HG03342 (cell line): Measurements from ENCODE around the gene FA2H.

Experiments
- ATAC-seq: cut with Tn5 transposase; IDR thresholded peaks from one replicate; pipeline ENCODE4 v1.9.1; 2021; ENCODE audit warnings: mild to moderate bottlenecking, moderate library complexity; ENCODE audit not compliant: unreplicated experiment

Gene FA2H

DNA sequence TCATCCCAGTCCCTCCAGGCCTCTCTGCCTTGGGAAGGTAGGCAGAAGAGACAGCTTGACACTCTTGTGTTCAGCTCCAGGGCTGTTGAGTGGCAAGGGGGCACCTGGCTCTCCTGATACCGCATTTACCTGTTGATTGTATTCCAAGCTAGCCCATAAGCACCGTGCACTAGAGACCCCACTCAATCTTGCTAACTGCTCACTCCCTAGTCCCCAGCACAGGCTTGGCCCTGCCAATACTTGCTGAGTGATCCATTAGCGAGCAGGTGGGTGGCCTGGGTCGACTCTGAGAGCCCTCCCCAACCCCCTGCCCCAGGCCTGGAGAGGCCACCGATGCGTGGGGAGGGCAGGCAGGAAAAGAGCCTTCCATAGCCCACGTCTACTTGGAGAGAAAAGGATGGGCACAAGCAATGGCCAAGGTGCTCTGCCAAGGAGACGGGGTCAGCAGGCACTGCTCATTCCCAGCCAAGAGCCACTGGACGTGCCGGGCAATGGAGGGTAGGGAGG is 29.5 kb downstream of the FA2H start:
- ATAC-seq = no peak

- ATAC-seq = no peak
Observed at GRCh38 chr16:74744566-74744965, 30.1 kb downstream of the FA2H start.

DNA sequence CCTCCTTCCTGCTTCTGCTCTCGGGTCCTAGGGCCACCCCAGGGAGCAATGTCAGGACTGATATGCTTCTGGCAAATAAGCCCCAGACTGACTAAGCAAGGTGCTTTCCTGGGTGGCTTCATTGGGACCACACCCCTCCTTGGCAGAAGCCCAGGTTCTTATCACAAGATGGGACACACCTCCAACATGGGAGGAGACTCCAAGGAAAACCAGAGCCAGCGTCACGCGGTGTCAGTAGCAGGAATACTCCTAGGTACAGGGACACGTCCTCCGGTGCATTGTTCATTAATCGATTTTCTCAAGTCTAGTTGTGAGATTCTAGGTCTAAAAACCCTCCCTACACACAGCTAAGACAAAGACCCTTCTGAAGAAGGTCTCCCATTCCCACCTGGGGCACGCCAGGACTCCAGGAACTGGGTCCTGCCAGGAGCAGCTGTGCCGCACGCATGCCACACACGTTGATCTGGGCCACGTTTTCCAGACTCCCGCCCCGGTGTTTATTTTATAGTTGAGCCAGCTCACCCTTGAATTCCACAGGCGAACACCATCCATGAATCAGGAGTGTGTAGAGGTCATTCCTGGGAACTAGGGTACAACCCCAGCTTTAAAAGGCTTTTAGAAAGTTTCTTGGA is 30.8 kb downstream of the FA2H start:
- ATAC-seq = no peak

GRCh38 chr16:74743045-74743667 is 31.5 kb downstream of the FA2H start:
- no peak for ATAC-seq

DNA sequence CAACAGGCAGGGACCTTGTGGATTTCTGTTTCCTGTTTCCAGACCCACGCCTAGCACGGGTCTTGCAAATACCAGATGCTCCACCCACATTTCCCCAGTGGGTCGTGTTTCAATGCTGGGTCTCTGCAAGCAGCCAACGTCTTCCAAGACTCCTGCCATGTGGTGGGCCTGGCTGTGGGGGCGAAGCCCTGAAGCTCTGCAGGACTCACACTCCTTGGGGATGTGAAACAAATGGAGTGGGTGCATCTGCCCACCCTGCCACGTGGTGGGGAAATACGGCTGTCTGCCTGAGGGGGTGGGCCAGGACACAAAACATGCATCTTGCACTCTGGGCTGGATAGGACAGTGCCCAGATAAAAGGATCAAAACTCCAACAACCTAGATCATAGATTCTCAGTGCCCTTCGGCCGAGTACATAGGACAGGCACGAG is 32.6 kb downstream of the FA2H start:
- no peak for ATAC-seq

GRCh38 chr16:74740795-74741304 is 33.8 kb downstream of the FA2H start:
- no peak for ATAC-seq

- ATAC-seq = no peak
Observed at GRCh38 chr16:74739275-74739674, 35.3 kb downstream of the FA2H start.

GRCh38 chr16:74738816-74739215 is 35.8 kb downstream of the FA2H start:
- ATAC-seq = no peak

- no peak for ATAC-seq
Observed at GRCh38 chr16:74738113-74738541, 36.5 kb downstream of the FA2H start.

DNA sequence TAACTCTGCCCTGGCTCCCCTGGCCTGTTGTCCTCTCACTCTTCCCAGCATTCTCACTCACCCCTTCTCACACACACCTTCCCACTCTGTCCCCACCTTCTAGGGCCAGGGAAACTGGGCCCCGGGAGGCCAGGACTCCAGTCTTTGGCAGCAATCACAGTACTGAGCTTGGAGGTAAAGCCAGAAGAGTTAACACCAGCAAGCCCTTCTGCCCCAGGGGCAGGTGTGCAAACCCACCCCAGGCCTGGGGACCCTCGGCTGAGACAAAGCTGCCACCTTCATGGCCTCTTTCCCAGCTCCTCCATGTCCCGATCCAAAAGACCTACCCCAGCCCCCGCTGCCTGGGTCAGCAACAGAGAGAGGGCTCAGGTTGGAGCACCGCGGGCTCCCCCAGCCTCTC is 37.1 kb downstream of the FA2H start:
- ATAC-seq = no peak

DNA sequence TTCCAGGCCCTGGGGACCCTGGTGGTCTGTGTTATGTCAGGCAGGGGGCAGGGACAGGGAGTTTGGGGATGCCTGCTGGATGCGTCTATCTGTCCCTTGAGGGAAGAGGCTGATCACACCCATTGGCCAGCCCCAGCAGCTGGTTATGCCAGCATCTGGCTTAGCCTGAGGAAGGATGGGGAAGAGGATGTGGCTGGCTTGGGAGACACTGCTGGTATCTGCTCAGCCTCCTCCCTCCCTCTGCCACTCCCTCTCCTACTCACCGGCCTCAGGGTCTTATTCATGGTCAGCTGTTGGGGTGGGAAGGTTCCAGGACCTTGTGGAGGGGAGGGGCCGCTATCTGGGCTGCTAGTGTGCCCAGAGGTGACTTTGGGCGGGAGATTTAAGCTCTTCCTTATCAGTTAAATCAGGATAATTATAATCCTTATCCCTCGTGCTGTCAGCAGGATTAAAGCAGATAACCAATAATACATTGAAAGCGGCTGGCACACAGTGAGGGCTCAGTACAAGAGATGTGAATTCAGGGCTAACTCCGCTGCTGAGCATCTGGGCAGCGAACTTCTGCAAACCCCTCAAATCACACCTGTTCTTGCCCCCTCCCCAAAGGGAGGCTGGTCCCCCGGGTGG is 38.0 kb downstream of the FA2H start:
- no peak for ATAC-seq

DNA sequence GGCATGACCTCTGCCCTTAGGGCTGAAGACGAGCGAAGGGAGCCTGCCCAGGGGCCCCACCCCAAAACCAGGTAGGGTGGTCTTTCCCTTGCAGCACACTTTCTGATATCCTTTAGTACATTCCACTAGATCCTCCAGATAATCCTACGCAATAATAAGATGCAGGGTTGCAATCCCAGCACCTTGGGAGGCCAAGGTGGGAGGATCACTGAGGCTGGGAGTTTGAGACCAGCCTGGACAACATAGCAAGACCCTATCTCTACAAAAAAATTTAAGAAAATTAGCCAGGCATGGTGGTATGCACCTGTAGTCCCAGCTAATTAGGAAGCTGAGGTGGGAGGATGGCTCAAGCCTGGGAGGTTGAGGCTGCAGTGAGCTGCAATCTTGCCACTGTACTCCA is 39.1 kb downstream of the FA2H start:
- no peak for ATAC-seq

GRCh38 chr16:74735162-74735452 is 39.5 kb downstream of the FA2H start:
- no peak for ATAC-seq

DNA sequence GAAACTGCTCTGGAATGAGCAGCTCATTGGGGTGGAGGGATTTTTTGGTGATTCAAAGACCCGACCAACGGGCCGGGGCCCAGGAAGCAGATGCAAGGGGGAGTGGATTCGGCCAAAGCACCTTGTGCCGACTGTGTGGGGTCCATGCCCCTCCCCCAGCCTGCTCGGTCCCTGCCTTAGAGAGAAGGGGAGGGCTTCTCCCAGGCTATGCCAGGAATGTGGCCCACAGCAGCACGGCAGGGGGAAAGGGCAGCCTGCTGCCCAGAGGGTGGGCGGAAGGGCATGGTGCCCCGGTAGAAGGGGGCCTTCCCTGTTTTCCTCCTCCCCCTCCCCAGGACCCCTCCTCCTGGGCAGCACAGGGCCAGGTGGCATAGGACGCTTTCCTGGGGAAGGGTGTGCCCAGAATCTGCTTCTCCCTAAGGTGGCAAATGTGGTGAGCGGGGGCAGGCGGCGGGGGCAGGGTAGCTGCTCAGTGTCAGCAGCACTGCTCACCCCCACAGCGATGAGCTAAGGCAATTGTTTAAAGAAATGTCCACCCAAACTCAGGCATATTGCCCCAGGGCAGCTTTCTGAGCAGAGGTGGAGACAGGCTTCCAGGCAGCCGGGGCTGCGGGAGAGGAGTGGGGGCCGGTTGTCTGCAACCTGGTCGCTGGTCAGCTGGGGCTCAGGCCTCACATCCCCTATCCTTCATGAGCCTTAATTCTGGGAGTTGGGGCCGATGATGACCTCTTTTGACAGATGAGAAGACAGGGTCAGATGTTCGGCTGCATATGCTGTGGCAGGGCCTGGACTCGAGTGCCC is 40.1 kb downstream of the FA2H start:
- ATAC-seq = no peak

GRCh38 chr16:74732707-74733350 is 41.8 kb downstream of the FA2H start:
- no peak for ATAC-seq

DNA sequence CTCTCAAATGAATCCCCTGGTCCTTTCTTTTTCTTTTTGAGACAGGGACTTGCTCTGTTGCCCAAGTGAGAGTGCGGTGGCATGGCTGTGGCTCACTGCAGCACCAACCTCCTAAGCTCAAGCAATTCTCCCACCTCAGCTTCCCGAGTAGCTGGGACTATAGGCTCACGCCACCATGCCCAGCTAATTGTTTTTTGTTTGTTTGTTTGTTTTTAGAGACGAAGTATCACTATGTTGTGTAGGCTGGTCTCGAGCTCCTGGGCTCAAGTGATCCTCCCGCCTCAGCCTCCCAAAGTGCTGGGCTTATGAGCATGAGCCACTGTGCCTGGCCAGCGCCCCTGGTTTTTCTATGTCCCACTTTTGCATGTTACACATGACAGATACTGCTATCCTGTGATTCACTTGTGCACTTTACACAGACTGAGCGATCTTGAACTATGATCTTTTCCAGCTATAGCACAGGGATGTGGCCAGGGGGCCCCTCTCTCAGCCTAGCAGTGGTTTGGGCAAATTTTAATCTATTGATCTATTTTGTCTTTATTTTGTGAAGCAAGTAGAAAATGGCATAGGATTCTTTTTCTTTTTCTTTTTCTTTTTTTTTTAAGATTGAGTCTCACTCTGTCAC is 42.7 kb downstream of the FA2H start:
- no peak for ATAC-seq

DNA sequence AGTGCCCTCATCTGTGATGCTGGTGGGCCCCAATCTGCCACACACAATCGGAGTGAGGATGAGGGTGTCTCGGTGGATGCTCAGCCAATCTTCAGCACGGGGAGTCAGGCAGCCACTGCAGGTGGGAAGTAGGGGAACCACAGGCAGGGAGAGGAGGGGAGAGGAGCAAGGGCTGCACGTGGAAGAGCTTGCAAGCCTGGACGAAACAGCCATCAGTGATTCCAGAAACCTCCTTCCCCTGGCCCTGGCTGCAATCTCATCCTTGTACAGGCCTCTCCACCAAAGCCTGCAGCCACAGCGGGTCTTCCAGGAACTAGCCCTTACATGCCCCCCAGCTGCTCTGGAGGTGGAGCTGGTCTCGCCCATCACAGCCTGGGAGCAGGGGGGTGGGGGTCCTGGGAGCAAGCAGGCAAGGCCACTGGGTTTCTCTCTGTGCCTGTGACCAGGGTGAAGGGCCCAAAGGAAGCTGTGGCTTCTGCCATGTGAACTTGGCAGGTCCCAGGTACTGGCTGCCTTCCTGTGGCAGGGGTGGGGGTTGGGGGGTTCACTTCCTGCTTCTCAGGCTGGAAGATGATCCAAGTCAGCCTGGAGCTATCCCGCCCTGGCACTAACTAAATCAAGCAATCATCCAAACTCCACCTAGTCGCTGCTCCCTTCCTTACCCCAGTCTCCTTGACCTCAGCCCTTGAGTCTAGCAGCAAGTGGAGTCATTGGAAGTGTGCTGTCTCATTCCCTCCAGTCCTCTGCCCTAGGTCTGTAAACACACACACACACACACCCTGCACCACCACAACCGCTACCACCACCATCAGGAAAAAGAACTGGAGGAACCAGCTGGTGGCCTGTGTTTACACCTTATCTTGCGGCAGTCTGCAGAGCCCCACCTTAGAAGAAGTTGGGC is 44.6 kb downstream of the FA2H start:
- no peak for ATAC-seq

- ATAC-seq = no peak
Observed at GRCh38 chr16:74727903-74728302, 46.7 kb downstream of the FA2H start.

DNA sequence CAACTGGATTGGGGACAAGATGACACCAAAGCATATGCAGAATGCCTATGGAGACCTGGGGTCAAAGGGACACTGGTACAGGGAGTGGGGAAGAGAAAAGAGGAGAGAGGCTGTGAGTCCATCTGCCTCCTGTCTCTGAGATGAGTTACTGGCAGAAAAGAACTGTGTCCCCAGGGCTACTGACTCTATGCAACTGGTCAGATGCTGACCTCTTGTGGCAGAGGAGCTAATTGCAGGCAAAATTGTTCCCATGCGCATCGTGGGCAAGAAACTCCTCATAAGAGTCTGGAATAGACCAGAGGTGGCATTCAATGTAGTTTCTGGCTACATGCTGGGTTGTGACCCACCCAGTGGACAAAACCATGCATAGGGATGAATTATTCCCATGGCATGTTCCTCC is 47.9 kb downstream of the FA2H start:
- no peak for ATAC-seq
